Measurements from ENCODE around the gene KCNH1.

Gene KCNH1

DNA sequence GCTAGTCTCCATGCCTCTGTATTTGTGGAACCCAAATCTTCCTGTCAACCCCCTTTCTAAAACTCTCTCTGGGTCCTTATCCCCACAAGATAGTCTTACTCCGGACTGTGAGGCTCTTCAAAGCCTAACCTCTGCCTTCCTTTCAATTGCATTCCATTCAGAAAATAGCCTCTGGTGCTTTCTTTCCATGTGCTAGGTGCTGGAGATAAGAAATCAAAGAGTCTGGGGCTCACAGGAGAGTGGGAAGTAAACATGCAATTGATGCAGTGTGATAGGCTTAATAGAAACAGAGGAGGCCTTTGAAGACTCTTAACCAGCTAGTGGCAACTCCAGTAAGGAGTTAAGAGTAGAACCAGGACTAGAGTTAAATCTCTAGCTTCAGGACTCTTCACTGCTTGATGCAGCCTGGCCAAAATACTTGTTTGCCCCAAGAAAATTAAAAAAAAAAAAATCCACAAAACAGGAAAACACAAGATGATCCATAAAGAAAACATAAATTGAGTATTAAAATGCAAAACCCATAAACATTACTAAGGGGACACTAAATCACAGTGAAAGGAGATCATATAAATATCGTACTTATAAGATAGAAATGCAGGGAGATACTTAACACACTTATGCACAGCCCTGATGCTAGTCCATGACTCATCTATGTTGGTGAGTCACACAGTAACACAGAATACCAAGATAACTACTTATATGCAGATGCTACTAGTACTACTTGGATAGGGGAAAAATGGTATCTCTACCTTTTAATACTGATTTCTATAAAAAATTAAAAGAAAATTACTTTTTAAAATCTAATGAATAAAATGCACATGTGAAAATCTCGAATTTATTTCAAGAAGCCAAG lies 341.5 kb downstream of the KCNH1 start:
- Histone ChIP-seq H3K4me3 (ENCODE audit: low read length in 2 of 2) (no peak overlapping the region), H2AFZ (ENCODE audit: low read length) (no peak overlapping the region), H3K9ac (ENCODE audit: low read depth, low read length, poor library complexity) (no peak overlapping the region), H3K27ac (replicated peaks; ENCODE audit: low read length) (no peak overlapping the region), H4K8ac (ENCODE audit: low read depth, low read length) (no peak overlapping the region), H3K4ac (ENCODE audit: low read length) (no peak overlapping the region), H3K23ac (ENCODE audit: low read depth, low read length, poor library complexity) (no peak overlapping the region), H4K91ac (ENCODE audit: low read depth, low read length, poor library complexity) (no peak overlapping the region), H3K79me1 (ENCODE audit: low read depth, low read length) (no peaks in the 10 kb centered on the region), H3K4me1 (ENCODE audit: control insufficient read depth in 2 of 2, insufficient read depth in 1 of 2, low read depth in 1 of 2, low read length in 2 of 2) (peaks cover 0 to 1% of the 10 kb centered on the region in 2 donors), H3K4me2 (ENCODE audit: insufficient read depth, low read length, poor library complexity, severe bottlenecking) (no peak overlapping the region), H2AK5ac (ENCODE audit: low read depth, low read length) (no peak overlapping the region), H3K27me3 (ENCODE audit: control insufficient read depth in 3 of 3, insufficient read depth in 3 of 3, low read depth in 1 of 3, low read length in 3 of 3) (no peaks in the 10 kb centered on the region), H2BK5ac (ENCODE audit: low read length) (no peak overlapping the region), H3K18ac (ENCODE audit: low read length) (no peak overlapping the region), H3K9me3 (replicated peaks in 1 of 2; ENCODE audit: control insufficient read depth in 2 of 2, insufficient read depth in 1 of 2, low read depth in 1 of 2, low read length in 2 of 2) (no peaks in the 10 kb centered on the region), H2BK12ac (ENCODE audit: low read length) (no peak overlapping the region), H3K14ac (ENCODE audit: low read length) (no peak overlapping the region), H3K36me3 (replicated peaks in 1 of 2; ENCODE audit: control insufficient read depth in 2 of 2, insufficient read depth in 2 of 2, low read length in 2 of 2) (no peaks in the 10 kb centered on the region), H2BK120ac (ENCODE audit: low read depth, low read length) (no peak overlapping the region), H2BK15ac (ENCODE audit: low read length) (no peak overlapping the region)
- no peak for DNase-seq (ENCODE audit: low spot score)
- WGBS, 2 donors (ENCODE audit: extremely low coverage in 2 of 2, insufficient read length in 2 of 2, insufficient replicate concordance in 1 of 2), result no CpG with 5 or more reads among the region's 3 CpGs

DNA sequence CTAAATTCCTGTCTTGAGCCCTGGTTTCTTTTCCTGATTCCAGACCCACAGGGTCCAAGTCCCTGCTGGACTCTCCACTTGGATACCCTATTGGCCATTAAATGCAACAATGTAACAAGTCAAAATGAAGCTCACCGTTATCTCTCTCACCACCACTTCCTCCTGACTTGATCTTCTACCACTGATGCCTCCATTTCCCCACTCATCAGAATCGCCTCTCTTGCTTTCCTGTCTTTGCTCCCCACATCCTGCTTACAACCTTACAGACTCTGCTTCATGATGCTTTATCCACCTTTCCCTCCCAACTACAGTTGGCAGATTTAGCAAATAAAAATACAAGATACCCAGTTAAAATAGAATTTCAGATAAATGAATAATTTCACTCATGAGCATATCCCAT lies 343.8 kb downstream of the KCNH1 start:
- Histone ChIP-seq H3K4me3 (ENCODE audit: low read length in 2 of 2) (no peak overlapping the region), H3K14ac (ENCODE audit: low read length) (no peak overlapping the region), H3K4me2 (ENCODE audit: insufficient read depth, low read length, poor library complexity, severe bottlenecking) (no peak overlapping the region), H2BK15ac (ENCODE audit: low read length) (no peak overlapping the region), H3K27me3 (ENCODE audit: control insufficient read depth in 3 of 3, insufficient read depth in 3 of 3, low read depth in 1 of 3, low read length in 3 of 3) (no peaks in the 10 kb centered on the region), H3K36me3 (replicated peaks in 1 of 2; ENCODE audit: control insufficient read depth in 2 of 2, insufficient read depth in 2 of 2, low read length in 2 of 2) (no peaks in the 10 kb centered on the region), H2AFZ (ENCODE audit: low read length) (no peak overlapping the region), H4K8ac (ENCODE audit: low read depth, low read length) (no peak overlapping the region), H2BK120ac (ENCODE audit: low read depth, low read length) (no peak overlapping the region), H2BK5ac (ENCODE audit: low read length) (no peak overlapping the region), H3K23ac (ENCODE audit: low read depth, low read length, poor library complexity) (no peak overlapping the region), H4K91ac (ENCODE audit: low read depth, low read length, poor library complexity) (no peak overlapping the region), H3K18ac (ENCODE audit: low read length) (no peak overlapping the region), H3K4ac (ENCODE audit: low read length) (no peak overlapping the region), H3K79me1 (ENCODE audit: low read depth, low read length) (no peaks in the 10 kb centered on the region), H3K27ac (replicated peaks; ENCODE audit: low read length) (no peak overlapping the region), H3K9me3 (replicated peaks in 1 of 2; ENCODE audit: control insufficient read depth in 2 of 2, insufficient read depth in 1 of 2, low read depth in 1 of 2, low read length in 2 of 2) (no peaks in the 10 kb centered on the region), H2AK5ac (ENCODE audit: low read depth, low read length) (no peak overlapping the region), H3K9ac (ENCODE audit: low read depth, low read length, poor library complexity) (no peak overlapping the region), H2BK12ac (ENCODE audit: low read length) (no peak overlapping the region), H3K4me1 (ENCODE audit: control insufficient read depth in 2 of 2, insufficient read depth in 1 of 2, low read depth in 1 of 2, low read length in 2 of 2) (peaks cover 0 to 1% of the 10 kb centered on the region in 2 donors)
- no CpG with 5 or more reads among the region's 2 CpGs for WGBS, 2 donors (ENCODE audit: extremely low coverage in 2 of 2, insufficient read length in 2 of 2, insufficient replicate concordance in 1 of 2)
- no peak for DNase-seq (ENCODE audit: low spot score)

DNA sequence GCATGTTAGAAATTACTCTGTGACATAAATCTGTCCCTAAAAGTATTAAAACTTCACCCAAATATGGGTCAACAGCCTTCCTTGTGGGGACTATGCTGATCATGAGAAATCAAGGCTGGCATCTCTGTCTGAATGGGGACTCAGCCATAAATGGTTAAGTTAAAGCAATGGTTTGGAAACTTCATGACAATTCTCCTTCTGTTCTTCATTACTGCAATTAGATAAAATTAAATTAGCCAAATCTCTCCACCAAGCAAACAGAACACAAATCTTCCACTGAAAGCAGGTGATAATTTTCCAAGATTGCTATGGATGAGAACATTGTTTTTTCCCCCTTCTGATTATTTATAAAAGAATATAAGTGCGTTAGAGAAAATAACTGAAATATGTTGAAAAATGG lies 346.1 kb downstream of the KCNH1 start:
- Histone ChIP-seq H3K4me3 (ENCODE audit: low read length in 2 of 2) (no peak overlapping the region), H2BK5ac (ENCODE audit: low read length) (no peak overlapping the region), H3K27me3 (ENCODE audit: control insufficient read depth in 3 of 3, insufficient read depth in 3 of 3, low read depth in 1 of 3, low read length in 3 of 3) (no peaks in the 10 kb centered on the region), H4K8ac (ENCODE audit: low read depth, low read length) (no peak overlapping the region), H3K18ac (ENCODE audit: low read length) (no peak overlapping the region), H3K4me2 (ENCODE audit: insufficient read depth, low read length, poor library complexity, severe bottlenecking) (no peak overlapping the region), H2AK5ac (ENCODE audit: low read depth, low read length) (no peak overlapping the region), H2BK12ac (ENCODE audit: low read length) (no peak overlapping the region), H3K27ac (replicated peaks; ENCODE audit: low read length) (no peak overlapping the region), H3K9me3 (replicated peaks in 1 of 2; ENCODE audit: control insufficient read depth in 2 of 2, insufficient read depth in 1 of 2, low read depth in 1 of 2, low read length in 2 of 2) (no peaks in the 10 kb centered on the region), H2AFZ (ENCODE audit: low read length) (no peak overlapping the region), H3K36me3 (replicated peaks in 1 of 2; ENCODE audit: control insufficient read depth in 2 of 2, insufficient read depth in 2 of 2, low read length in 2 of 2) (no peaks in the 10 kb centered on the region), H2BK120ac (ENCODE audit: low read depth, low read length) (no peak overlapping the region), H4K91ac (ENCODE audit: low read depth, low read length, poor library complexity) (no peak overlapping the region), H3K9ac (ENCODE audit: low read depth, low read length, poor library complexity) (no peak overlapping the region), H3K14ac (ENCODE audit: low read length) (no peak overlapping the region), H2BK15ac (ENCODE audit: low read length) (no peak overlapping the region), H3K4ac (ENCODE audit: low read length) (no peak overlapping the region), H3K23ac (ENCODE audit: low read depth, low read length, poor library complexity) (no peak overlapping the region), H3K79me1 (ENCODE audit: low read depth, low read length) (no peaks in the 10 kb centered on the region), H3K4me1 (ENCODE audit: control insufficient read depth in 2 of 2, insufficient read depth in 1 of 2, low read depth in 1 of 2, low read length in 2 of 2) (peaks cover 0 to 1% of the 10 kb centered on the region in 2 donors)
- WGBS, 2 donors (ENCODE audit: extremely low coverage in 2 of 2, insufficient read length in 2 of 2, insufficient replicate concordance in 1 of 2), result no CpG with 5 or more reads among the region's 1 CpG
- no peak for DNase-seq (ENCODE audit: low spot score)

DNA sequence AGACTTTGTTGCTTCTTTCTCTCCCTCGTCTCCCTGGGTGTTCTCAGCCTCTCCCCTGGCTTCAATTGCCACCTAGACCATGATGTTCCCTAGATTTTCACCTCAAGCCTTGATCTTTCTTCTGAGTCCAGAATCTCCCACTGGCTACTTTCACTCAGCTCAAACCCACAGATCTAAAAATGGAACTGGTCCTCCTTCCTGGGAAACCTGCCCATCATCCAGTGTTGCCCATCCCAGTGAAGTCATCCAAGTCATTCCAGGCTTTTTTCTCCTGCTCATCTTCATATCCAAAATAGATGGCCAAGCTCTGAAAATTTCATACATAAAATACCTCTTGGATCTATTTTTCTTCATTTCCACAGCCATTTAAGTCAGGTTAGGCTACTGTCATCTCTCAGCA lies 347.4 kb downstream of the KCNH1 start:
- H3K27ac ChIP-seq (replicated peaks; ENCODE audit: low read length), result no peak overlapping the region
- no peak overlapping the region for H4K91ac ChIP-seq (ENCODE audit: low read depth, low read length, poor library complexity)
- no peaks in the 10 kb centered on the region for H3K9me3 ChIP-seq (replicated peaks in 1 of 2; ENCODE audit: control insufficient read depth in 2 of 2, insufficient read depth in 1 of 2, low read depth in 1 of 2, low read length in 2 of 2)
- no peak overlapping the region for H4K8ac ChIP-seq (ENCODE audit: low read depth, low read length)
- no peak overlapping the region for H3K4ac ChIP-seq (ENCODE audit: low read length)
- no peaks in the 10 kb centered on the region for H3K27me3 ChIP-seq (ENCODE audit: control insufficient read depth in 3 of 3, insufficient read depth in 3 of 3, low read depth in 1 of 3, low read length in 3 of 3)
- H3K4me3 ChIP-seq (ENCODE audit: low read length in 2 of 2), result no peak overlapping the region
- H3K23ac ChIP-seq (ENCODE audit: low read depth, low read length, poor library complexity), result no peak overlapping the region
- WGBS, 2 donors (ENCODE audit: extremely low coverage in 2 of 2, insufficient read length in 2 of 2, insufficient replicate concordance in 1 of 2), result no CpG with 5 or more reads among the region's 1 CpG
- H2BK12ac ChIP-seq (ENCODE audit: low read length), result no peak overlapping the region
- no peak overlapping the region for H2BK15ac ChIP-seq (ENCODE audit: low read length)
- H3K14ac ChIP-seq (ENCODE audit: low read length), result no peak overlapping the region
- no peak overlapping the region for H3K4me2 ChIP-seq (ENCODE audit: insufficient read depth, low read length, poor library complexity, severe bottlenecking)
- H3K79me1 ChIP-seq (ENCODE audit: low read depth, low read length), result no peaks in the 10 kb centered on the region
- H2AFZ ChIP-seq (ENCODE audit: low read length), result no peak overlapping the region
- H3K4me1 ChIP-seq (ENCODE audit: control insufficient read depth in 2 of 2, insufficient read depth in 1 of 2, low read depth in 1 of 2, low read length in 2 of 2), result no peaks in the 10 kb centered on the region
- no peak overlapping the region for H3K18ac ChIP-seq (ENCODE audit: low read length)
- no peak overlapping the region for H2AK5ac ChIP-seq (ENCODE audit: low read depth, low read length)
- DNase-seq (ENCODE audit: low spot score), result no peak
- H2BK120ac ChIP-seq (ENCODE audit: low read depth, low read length), result no peak overlapping the region
- H3K36me3 ChIP-seq (replicated peaks in 1 of 2; ENCODE audit: control insufficient read depth in 2 of 2, insufficient read depth in 2 of 2, low read length in 2 of 2), result no peaks in the 10 kb centered on the region
- H2BK5ac ChIP-seq (ENCODE audit: low read length), result no peak overlapping the region
- H3K9ac ChIP-seq (ENCODE audit: low read depth, low read length, poor library complexity), result no peak overlapping the region

Measured in neuronal stem cell (in vitro differentiated cells).